Fibroblast of the aortic adventitia (primary cell): ENCODE results near the gene YPEL1. TPM values are rescaled to one million over a fixed set of nuclear protein-coding genes. Genes with fewer than 3 reads are reported as not detected.

Experiments used
- DNase-seq: peaks from one replicate; pipeline ENCODE4 v3.0.0-alpha.2; 2010; ENCODE audit warnings: low read depth
- H3K4me3 ChIP-seq: 2 replicates; pipeline ENCODE4 v1.5.1; 2011; ENCODE audit warnings: low read depth, mild to moderate bottlenecking, control low read depth, low read length, moderate library complexity
- total RNA-seq: library from RNA; depleted of rRNA; stranded (reverse); fragments of >200 nt; gene quantifications from 2 replicates; pipeline ENCODE4 v1.2.3, GENCODE V29; 2012; ENCODE audit warnings: low replicate concordance
- TF ChIP-seq, protein P1 (sequence below): IDR thresholded peaks from 2 replicates; pipeline ENCODE4 v1.5.1; 2011; ENCODE audit warnings: mild to moderate bottlenecking, low read length, control low read depth, inconsistent platforms; ENCODE audit not compliant: insufficient read depth

The YPEL1 gene
- total RNA-seq, 1 donor = 1.3 TPM

GRCh38 chr22:21665047-21665851, 70.3 kb downstream of the YPEL1 start:
- TF ChIP-seq, protein P1, sequence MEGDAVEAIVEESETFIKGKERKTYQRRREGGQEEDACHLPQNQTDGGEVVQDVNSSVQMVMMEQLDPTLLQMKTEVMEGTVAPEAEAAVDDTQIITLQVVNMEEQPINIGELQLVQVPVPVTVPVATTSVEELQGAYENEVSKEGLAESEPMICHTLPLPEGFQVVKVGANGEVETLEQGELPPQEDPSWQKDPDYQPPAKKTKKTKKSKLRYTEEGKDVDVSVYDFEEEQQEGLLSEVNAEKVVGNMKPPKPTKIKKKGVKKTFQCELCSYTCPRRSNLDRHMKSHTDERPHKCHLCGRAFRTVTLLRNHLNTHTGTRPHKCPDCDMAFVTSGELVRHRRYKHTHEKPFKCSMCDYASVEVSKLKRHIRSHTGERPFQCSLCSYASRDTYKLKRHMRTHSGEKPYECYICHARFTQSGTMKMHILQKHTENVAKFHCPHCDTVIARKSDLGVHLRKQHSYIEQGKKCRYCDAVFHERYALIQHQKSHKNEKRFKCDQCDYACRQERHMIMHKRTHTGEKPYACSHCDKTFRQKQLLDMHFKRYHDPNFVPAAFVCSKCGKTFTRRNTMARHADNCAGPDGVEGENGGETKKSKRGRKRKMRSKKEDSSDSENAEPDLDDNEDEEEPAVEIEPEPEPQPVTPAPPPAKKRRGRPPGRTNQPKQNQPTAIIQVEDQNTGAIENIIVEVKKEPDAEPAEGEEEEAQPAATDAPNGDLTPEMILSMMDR = no peak
- DNase-seq = no peak
- H3K4me3 ChIP-seq = peak overlapping the region; percentile 88

GRCh38 chr22:21663738-21664137, 71.9 kb downstream of the YPEL1 start:
- DNase-seq = no peak
- H3K4me3 ChIP-seq = no peak overlapping the region
- TF ChIP-seq, protein P1 = no peak

GRCh38 chr22:21661991-21662390, 73.6 kb downstream of the YPEL1 start:
- DNase-seq = no peak
- no peak overlapping the region for H3K4me3 ChIP-seq
- TF ChIP-seq, protein P1 = no peak

- TF ChIP-seq, protein P1 = no peak
- no peak overlapping the region for H3K4me3 ChIP-seq
- DNase-seq = no peak
Observed at GRCh38 chr22:21660904-21661303, 74.7 kb downstream of the YPEL1 start.

GRCh38 chr22:21659864-21660525, 75.6 kb downstream of the YPEL1 start:
- TF ChIP-seq, protein P1 = no peak
- no peak for DNase-seq
- H3K4me3 ChIP-seq = no peak overlapping the region

- TF ChIP-seq, protein P1 = peak; percentile 7
- peak overlapping the region; percentile 54 for H3K4me3 ChIP-seq
- no peak for DNase-seq
Observed at GRCh38 chr22:21657360-21658032, 78.1 kb downstream of the YPEL1 start.
